Mucosa of rectum (tissue), 2 donors: ENCODE results near the gene ABCA7.
"Not testable (repeated sequence)": the region's sequence is repeated elsewhere in the genome, so short reads cannot be mapped to it uniquely, and the experiment has no call there.

Source experiments
- H3K27ac ChIP-seq, 2 donors: one replicate each; pipeline ENCODE4 v1.7.0; 2013; ENCODE audit warnings: inconsistent platforms in 2 of 2, low read depth in 2 of 2, low read length in 2 of 2
- H3K27me3 ChIP-seq, 2 donors: one replicate each; pipeline ENCODE4 v1.7.0; 2013; ENCODE audit warnings: low read length in 2 of 2; ENCODE audit not compliant: control insufficient read depth in 2 of 2, insufficient read depth in 2 of 2
- H3K36me3 ChIP-seq, 2 donors: one replicate each; pipeline ENCODE4 v1.7.0; 2013; ENCODE audit warnings: low read length in 2 of 2; ENCODE audit not compliant: control insufficient read depth in 2 of 2, insufficient read depth in 2 of 2
- H3K4me1 ChIP-seq, 2 donors: one replicate each; pipeline ENCODE4 v1.7.0; 2013; ENCODE audit warnings: low read length in 2 of 2, mild to moderate bottlenecking in 1 of 2; ENCODE audit not compliant: control insufficient read depth in 2 of 2, insufficient read depth in 2 of 2
- H3K4me3 ChIP-seq, 2 donors: one replicate each; pipeline ENCODE4 v1.7.0; 2013; ENCODE audit warnings: low read length in 2 of 2
- H3K9ac ChIP-seq, 2 donors: one replicate each; pipeline ENCODE4 v1.7.0; 2013; ENCODE audit warnings: low read length in 2 of 2, low read depth in 1 of 2, mild to moderate bottlenecking in 1 of 2
- H3K9me3 ChIP-seq, 2 donors: one replicate each; pipeline ENCODE4 v1.7.0; 2013; ENCODE audit warnings: low read length in 2 of 2; ENCODE audit not compliant: control insufficient read depth in 2 of 2
- donor health status: healthy.
- donor health status: Normal muscosa, but diverticular disease.

The ABCA7 gene

GRCh38 chr19:1018393-1018792 lies 21.5 kb upstream of the ABCA7 start:
- H3K27ac ChIP-seq, result peak overlapping the region; percentile 2 to 78
- H3K36me3 ChIP-seq, result peaks cover 6 to 12% of the 10 kb centered on the region in 2 donors
- H3K27me3 ChIP-seq, result no peaks in the 10 kb centered on the region
- no peak overlapping the region for H3K4me3 ChIP-seq
- H3K9ac ChIP-seq, result peak overlapping the region in 1 of 2 donors; percentile 46
- peaks cover 45 to 52% of the 10 kb centered on the region in 2 donors for H3K4me1 ChIP-seq
- no peaks in the 10 kb centered on the region for H3K9me3 ChIP-seq

DNA sequence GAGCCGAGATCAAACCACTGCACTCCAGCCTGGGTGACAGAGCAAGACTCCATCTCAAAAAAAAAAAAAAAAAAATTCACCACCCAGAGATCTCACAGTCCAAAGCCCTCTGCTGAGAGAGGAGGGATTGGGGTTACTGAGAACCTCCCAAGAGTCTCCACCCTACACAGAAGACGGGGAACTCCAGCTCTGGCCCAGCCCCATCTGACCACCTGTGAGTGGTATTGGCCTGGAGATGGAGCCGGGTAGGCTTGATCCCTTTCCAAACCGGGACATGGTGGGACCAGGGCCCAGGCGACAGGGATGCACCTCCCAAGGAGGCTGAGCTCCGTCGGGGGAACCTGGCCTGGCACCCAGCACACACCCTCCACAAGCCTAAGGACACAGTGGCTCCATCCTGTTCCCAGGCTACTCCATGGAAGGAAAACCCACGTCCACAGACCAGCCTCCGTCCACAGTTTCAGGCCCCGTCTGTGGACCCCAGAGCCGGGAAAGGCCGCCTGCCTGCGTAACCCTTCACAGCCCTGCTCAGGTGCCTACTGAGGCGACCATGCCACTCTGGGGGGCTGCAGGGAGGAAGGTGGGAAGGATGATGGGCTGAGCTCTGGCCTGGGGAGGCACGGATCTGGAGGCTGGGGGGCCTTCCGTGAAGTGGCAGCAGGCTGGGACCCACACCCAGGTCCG lies 20.8 kb upstream of the ABCA7 start:
- Histone ChIP-seq H3K36me3 (peaks cover 3 to 5% of the 10 kb centered on the region in 2 donors), H3K4me3 (peak overlapping the region; percentile 89 to 96), H3K9ac (peak overlapping the region; percentile 26 to 96), H3K9me3 (no peaks in the 10 kb centered on the region), H3K27me3 (no peaks in the 10 kb centered on the region), H3K27ac (no peak overlapping the region), H3K4me1 (peaks cover 45 to 52% of the 10 kb centered on the region in 2 donors)

- H3K9ac ChIP-seq, result peak overlapping the region; percentile 85 to 96
- peaks cover 3 to 4% of the 10 kb centered on the region in 2 donors for H3K36me3 ChIP-seq
- H3K27me3 ChIP-seq, result no peaks in the 10 kb centered on the region
- H3K27ac ChIP-seq, result peak overlapping the region in 1 of 2 donors; percentile 92
- H3K4me1 ChIP-seq, result peaks cover 45 to 52% of the 10 kb centered on the region in 2 donors
- H3K9me3 ChIP-seq, result no peaks in the 10 kb centered on the region
- peak overlapping the region; percentile 89 to 96 for H3K4me3 ChIP-seq
Measured at GRCh38 chr19:1019616-1019961, 20.3 kb upstream of the ABCA7 start.

GRCh38 chr19:1019980-1020867 lies 19.7 kb upstream of the ABCA7 start:
- H3K4me3 ChIP-seq, result peak overlapping the region; percentile 89 to 96
- no peaks in the 10 kb centered on the region for H3K9me3 ChIP-seq
- H3K27me3 ChIP-seq, result no peaks in the 10 kb centered on the region
- H3K27ac ChIP-seq, result peak overlapping the region; percentile 86 to 92
- H3K36me3 ChIP-seq, result peaks cover 3 to 4% of the 10 kb centered on the region in 2 donors
- peaks cover 43 to 50% of the 10 kb centered on the region in 2 donors for H3K4me1 ChIP-seq
- peak overlapping the region; percentile 85 to 96 for H3K9ac ChIP-seq

- Histone ChIP-seq H3K9me3 (no peaks in the 10 kb centered on the region), H3K27ac (peak within 1 kb of the TSS; percentile 86 to 92), H3K9ac (peak within 1 kb of the TSS; percentile 85 to 96), H3K27me3 (no peaks in the 10 kb centered on the region), H3K4me3 (peak within 1 kb of the TSS; percentile 89 to 96), H3K36me3 (peaks cover 3 to 4% of the 10 kb centered on the region in 2 donors), H3K4me1 (peaks cover 41 to 47% of the 10 kb centered on the region in 2 donors)
Measured at GRCh38 chr19:1020868-1021425, 19.0 kb upstream of the ABCA7 start, which contains the start of gene TMEM259. Gene TMEM259 (minus strand): TSS chr19:1021123. CDS start chr19:1020996, 127 bp downstream.

- H3K27me3 ChIP-seq, H3K9ac ChIP-seq, H3K27ac ChIP-seq, H3K4me3 ChIP-seq, H3K9me3 ChIP-seq, H3K36me3 ChIP-seq: not testable (repeated sequence)
- peaks cover 27 to 31% of the 10 kb centered on the region in 2 donors for H3K4me1 ChIP-seq
Measured at GRCh38 chr19:1023883-1024188, 16.1 kb upstream of the ABCA7 start.

- not testable (repeated sequence) for H3K27me3 ChIP-seq, H3K9me3 ChIP-seq, H3K9ac ChIP-seq, H3K4me3 ChIP-seq, H3K36me3 ChIP-seq, H3K27ac ChIP-seq
- peaks cover 17 to 22% of the 10 kb centered on the region in 2 donors for H3K4me1 ChIP-seq
Measured at GRCh38 chr19:1025080-1025479, 14.8 kb upstream of the ABCA7 start.

GRCh38 chr19:1025960-1026782 lies 13.7 kb upstream of the ABCA7 start, which contains the start of gene CNN2:
Gene CNN2 (plus strand): TSS chr19:1026608. CDS start chr19:1026662, 54 bp downstream.
- Histone ChIP-seq H3K36me3 (peaks cover 0 to 2% of the 10 kb centered on the region in 2 donors), H3K4me3 (peak within 1 kb of the TSS; percentile 71 to 80), H3K27me3 (no peaks in the 10 kb centered on the region), H3K9ac (peak within 1 kb of the TSS; percentile 79 to 99), H3K9me3 (no peaks in the 10 kb centered on the region), H3K4me1 (peaks cover 15 to 24% of the 10 kb centered on the region in 2 donors), H3K27ac (peak within 1 kb of the TSS; percentile 89 to 92)

GRCh38 chr19:1026783-1027649 lies 12.9 kb upstream of the ABCA7 start:
- peak overlapping the region; percentile 89 to 92 for H3K27ac ChIP-seq
- no peaks in the 10 kb centered on the region for H3K9me3 ChIP-seq
- H3K4me1 ChIP-seq, result peaks cover 10 to 24% of the 10 kb centered on the region in 2 donors
- peak overlapping the region; percentile 71 to 80 for H3K4me3 ChIP-seq
- H3K9ac ChIP-seq, result peak overlapping the region; percentile 79 to 99
- H3K27me3 ChIP-seq, result no peaks in the 10 kb centered on the region
- H3K36me3 ChIP-seq, result peaks cover 0 to 4% of the 10 kb centered on the region in 2 donors
